Adrenal gland (tissue), 5 donors: ENCODE data around the gene AGO3.

Experiments used
- POLR2A ChIP-seq, 2 donors: fragments of 450-650 bp; IDR thresholded peaks; one replicate each; pipeline ENCODE4 v1.6.1; 2017; ENCODE audit warnings: antibody characterized with exemption in 2 of 2, mild to moderate bottlenecking in 2 of 2, moderate library complexity in 1 of 2
- TF ChIP-seq, protein P1 (sequence below), 6 experiments: fragments of 450-650 bp in 4 of 6; fragments of 200-600 bp in 2 of 6; sonication (generic) in 1 of 6; IDR thresholded peaks; 1 replicate in 5 of 6; 2 replicates in 1 of 6; pipeline versions ENCODE4 v1.5.1 to v1.8.0; 2016 to 2021; ENCODE audit warnings: antibody characterized with exemption in 6 of 6, mild to moderate bottlenecking in 2 of 6, moderate library complexity in 1 of 6
- donor health status: DM: no; HTN: no; CAD: no.

DNA sequence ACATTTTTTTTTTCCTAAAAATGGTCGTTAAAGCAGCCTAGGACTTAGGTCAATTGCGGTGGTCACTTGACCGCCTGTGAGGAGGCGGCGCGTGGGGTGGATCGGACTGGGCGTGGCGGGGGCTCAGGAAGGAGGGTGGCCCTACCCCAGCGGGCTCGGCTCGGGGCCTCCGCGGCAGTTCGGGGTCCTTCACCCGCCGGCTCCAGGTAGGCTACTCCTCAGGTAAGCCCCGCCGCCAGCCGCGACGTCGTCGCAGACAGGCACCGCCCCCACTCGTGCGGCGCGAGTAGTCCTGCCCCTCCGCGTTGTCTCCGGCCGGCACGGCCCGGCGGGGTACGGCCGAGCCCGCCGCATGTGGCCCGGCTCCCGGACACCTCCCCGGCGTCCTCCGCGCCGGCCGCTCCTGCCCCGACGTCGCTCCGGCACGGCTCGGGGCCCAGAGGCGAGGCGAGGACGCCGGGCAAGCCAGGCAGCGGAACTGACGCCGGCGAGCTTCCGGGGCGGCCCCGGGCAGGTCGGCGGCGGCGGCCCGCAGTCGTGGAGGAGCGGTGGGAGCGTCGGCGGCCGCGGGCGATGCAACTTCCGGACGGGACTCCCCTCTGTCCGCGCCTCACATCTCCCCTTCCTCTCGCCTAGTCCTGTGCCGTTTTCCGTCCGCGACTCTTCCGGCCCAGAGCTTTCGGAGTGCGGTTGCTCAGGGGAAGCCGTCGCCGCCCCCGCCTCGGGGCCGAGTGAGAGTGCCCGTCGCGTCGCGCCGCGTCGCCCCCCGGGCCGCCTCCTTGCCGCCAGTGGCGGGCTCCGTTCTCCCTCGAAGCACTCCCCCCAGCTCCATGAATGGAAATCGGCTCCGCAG lies at the start of gene AGO3:
- TF ChIP-seq, protein P1, sequence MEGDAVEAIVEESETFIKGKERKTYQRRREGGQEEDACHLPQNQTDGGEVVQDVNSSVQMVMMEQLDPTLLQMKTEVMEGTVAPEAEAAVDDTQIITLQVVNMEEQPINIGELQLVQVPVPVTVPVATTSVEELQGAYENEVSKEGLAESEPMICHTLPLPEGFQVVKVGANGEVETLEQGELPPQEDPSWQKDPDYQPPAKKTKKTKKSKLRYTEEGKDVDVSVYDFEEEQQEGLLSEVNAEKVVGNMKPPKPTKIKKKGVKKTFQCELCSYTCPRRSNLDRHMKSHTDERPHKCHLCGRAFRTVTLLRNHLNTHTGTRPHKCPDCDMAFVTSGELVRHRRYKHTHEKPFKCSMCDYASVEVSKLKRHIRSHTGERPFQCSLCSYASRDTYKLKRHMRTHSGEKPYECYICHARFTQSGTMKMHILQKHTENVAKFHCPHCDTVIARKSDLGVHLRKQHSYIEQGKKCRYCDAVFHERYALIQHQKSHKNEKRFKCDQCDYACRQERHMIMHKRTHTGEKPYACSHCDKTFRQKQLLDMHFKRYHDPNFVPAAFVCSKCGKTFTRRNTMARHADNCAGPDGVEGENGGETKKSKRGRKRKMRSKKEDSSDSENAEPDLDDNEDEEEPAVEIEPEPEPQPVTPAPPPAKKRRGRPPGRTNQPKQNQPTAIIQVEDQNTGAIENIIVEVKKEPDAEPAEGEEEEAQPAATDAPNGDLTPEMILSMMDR (IDR thresholded peaks at IDR 0.05), result no peak
- peak; percentile 88 to 92 for TF ChIP-seq POLR2A (IDR thresholded peaks at IDR 0.05)
